K562 (cell line): ENCODE results near the gene ADAMTS14. TPM values are rescaled to one million over a fixed set of nuclear protein-coding genes. Genes with fewer than 3 reads are reported as not detected.

Experiments
- CAMTA2 ChIP-seq: fragments of 250-450 bp; sonication (Bioruptor Pico); conservative IDR thresholded peaks from 2 replicates; pipeline ENCODE4 v1.5.1; 2022
- CBX1 ChIP-seq: sonication (generic); IDR thresholded peaks from 2 replicates; pipeline ENCODE4 v1.6.1; 2016; ENCODE audit warnings: antibody characterized with exemption, low read depth, mild to moderate bottlenecking
- E2F3 ChIP-seq: fragments of 250-450 bp; sonication (Bioruptor Pico); IDR thresholded peaks from 2 replicates; pipeline ENCODE4 v1.4.0; 2020; ENCODE audit warnings: mild to moderate bottlenecking
- GABPB2 ChIP-seq: fragments of 250-450 bp; sonication (Bioruptor Pico); conservative IDR thresholded peaks from 2 replicates; pipeline ENCODE4 v1.5.1; 2021; ENCODE audit warnings: mild to moderate bottlenecking
- HDAC8 ChIP-seq: fragments of 450-650 bp; IDR thresholded peaks from 2 replicates; pipeline ENCODE4 v1.6.1; 2016; ENCODE audit warnings: mild to moderate bottlenecking, missing genetic modification characterization, moderate library complexity, missing compliant biosample characterization
- IFI16 ChIP-seq: fragments of 250-450 bp; sonication (Bioruptor Pico); IDR thresholded peaks from 2 replicates; pipeline ENCODE4 v2.1.2; 2022; ENCODE audit warnings: mild to moderate bottlenecking, inconsistent platforms
- MAZ ChIP-seq, 2 experiments: fragments of 450-650 bp in 1 of 2; sonication (generic) in 1 of 2; formaldehyde crosslinking; IDR thresholded peaks in 1 of 2; conservative IDR thresholded peaks in 1 of 2; 2 replicates each; pipeline versions ENCODE4 v1.4.0 to v1.5.0; 2020; ENCODE audit warnings: mild to moderate bottlenecking in 1 of 2, missing genetic modification reagents in 1 of 2
- POLR2A ChIP-seq: fragments of 450-650 bp; conservative IDR thresholded peaks from 2 replicates; pipeline ENCODE4 v1.6.1; 2016
- PYGO2 ChIP-seq: fragments of 450-650 bp; IDR thresholded peaks from 2 replicates; pipeline ENCODE4 v1.6.1; 2016; ENCODE audit warnings: mild to moderate bottlenecking, missing genetic modification characterization, moderate library complexity, missing compliant biosample characterization
- TEAD2 ChIP-seq: fragments of 450-650 bp; IDR thresholded peaks from 2 replicates; pipeline ENCODE4 v1.6.1; 2016; ENCODE audit warnings: missing genetic modification characterization, control low read depth, missing compliant biosample characterization
- ZNF696 ChIP-seq: fragments of 250-450 bp; sonication (Bioruptor Pico); conservative IDR thresholded peaks from 2 replicates; pipeline ENCODE4 v1.4.0; 2020; ENCODE audit warnings: mild to moderate bottlenecking, moderate library complexity
- ZNF76 ChIP-seq: fragments of 250-450 bp; sonication (Bioruptor Pico); IDR thresholded peaks from 2 replicates; pipeline ENCODE4 v1.4.0; 2020; ENCODE audit warnings: mild to moderate bottlenecking, moderate library complexity, borderline replicate concordance
- polyA plus RNA-seq, 8 experiments: library from polyadenylated mRNA; depleted of rRNA in 4 of 8; stranded (reverse) in 5 of 8; unstranded in 3 of 8; fragments of >200 nt; fragmentation: Nextera tagmentation in 2 of 8; fragmentation: Illumina TruSeq in 1 of 8; extraction: Ambion mirVana in 2 of 8; extraction: Trizol in 1 of 8; gene quantifications; 2 replicates each; pipeline versions ENCODE4 v1.2.1 to v1.2.3, GENCODE V29; 2011 to 2014; ENCODE audit warnings: inconsistent platforms in 1 of 8, missing spikeins in 1 of 8
- total RNA-seq, 7 experiments: library from RNA; depleted of rRNA in 6 of 7; stranded (reverse); fragments of >200 nt in 6 of 7; fragmentation: Illumina TruSeq in 2 of 7; extraction: Trizol in 2 of 7; gene quantifications; 2 replicates each; pipeline versions ENCODE4 v1.2.1 to v1.2.3, GENCODE V29; 2011 to 2021; ENCODE audit warnings: low replicate concordance in 1 of 7
- TF ChIP-seq, protein P1 (sequence below): fragments of 250-450 bp; sonication (Bioruptor Pico); IDR thresholded peaks from 2 replicates; pipeline ENCODE4 v1.5.0; 2021
- TF ChIP-seq, protein P2 (sequence below): fragments of 200-800 bp; sonication (Bioruptor generic); IDR thresholded peaks from 2 replicates; pipeline ENCODE4 v1.6.1; 2016; ENCODE audit warnings: missing genetic modification characterization, missing compliant biosample characterization
- TF ChIP-seq, protein P3 (sequence below), 3 experiments: fragments of 200-800 bp in 1 of 3; sonication (Bioruptor generic) in 1 of 3; sonication (generic) in 1 of 3; formaldehyde crosslinking in 1 of 3; IDR thresholded peaks; 2 replicates each; pipeline versions ENCODE4 v1.6.1 to v1.8.0; 2016 to 2022; ENCODE audit warnings: mild to moderate bottlenecking in 2 of 3, missing compliant biosample characterization in 2 of 3, missing genetic modification characterization in 2 of 3, missing genetic modification reagents in 1 of 3
- TF ChIP-seq, protein P4 (sequence below): fragments of 450-650 bp; IDR thresholded peaks from 2 replicates; pipeline ENCODE4 v1.6.1; 2016; ENCODE audit warnings: missing biosample characterization, missing genetic modification characterization
- TF ChIP-seq, protein P5 (sequence below): fragments of 250-450 bp; sonication (Bioruptor Pico); IDR thresholded peaks from 2 replicates; pipeline ENCODE4 v1.4.0; 2020; ENCODE audit warnings: mild to moderate bottlenecking, moderate library complexity

The ADAMTS14 gene
- total and polyA plus RNA-seq, 9 of the 15 experiments (the other 6 are each of a cell fraction or from before 2014, with no cell fraction given): 0.04 to 37.4 (median 15.9) TPM

DNA sequence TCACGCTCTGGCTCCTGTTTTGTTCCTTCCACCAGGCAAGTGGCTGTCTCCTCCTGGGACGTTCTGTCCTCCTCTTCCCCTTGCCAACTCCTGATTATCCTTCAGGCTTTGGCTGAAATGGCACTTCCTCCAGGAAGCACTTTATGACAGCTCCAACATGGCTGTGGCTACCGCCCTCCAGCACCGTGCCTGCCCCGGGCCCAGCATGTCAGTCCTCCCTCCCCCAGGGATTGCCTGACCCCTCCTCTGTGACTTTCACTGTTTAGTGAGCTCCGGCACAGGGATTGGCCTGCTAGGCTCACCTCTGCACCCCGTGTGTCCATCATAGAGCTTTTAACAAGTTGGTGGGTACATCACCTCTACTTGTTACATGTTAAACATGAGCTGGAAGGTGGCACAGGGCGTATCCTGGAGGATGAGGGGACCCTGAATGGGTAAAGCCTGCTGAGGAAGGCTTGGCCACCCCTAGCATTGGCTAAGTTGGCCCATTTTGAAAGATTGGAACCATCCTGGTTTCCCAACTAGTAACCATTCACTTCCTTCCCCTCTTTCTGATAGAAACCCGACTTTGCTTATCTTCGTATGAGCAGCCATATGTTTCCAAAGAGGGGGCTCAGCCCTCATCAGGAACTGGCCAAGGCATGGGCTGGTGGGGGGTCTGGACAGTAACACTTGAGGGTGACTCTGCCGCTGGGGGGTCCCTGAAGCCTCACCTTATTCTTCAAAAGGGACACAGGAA is 10.5 kb upstream of the ADAMTS14 start (continued):
- TF ChIP-seq, protein P1, sequence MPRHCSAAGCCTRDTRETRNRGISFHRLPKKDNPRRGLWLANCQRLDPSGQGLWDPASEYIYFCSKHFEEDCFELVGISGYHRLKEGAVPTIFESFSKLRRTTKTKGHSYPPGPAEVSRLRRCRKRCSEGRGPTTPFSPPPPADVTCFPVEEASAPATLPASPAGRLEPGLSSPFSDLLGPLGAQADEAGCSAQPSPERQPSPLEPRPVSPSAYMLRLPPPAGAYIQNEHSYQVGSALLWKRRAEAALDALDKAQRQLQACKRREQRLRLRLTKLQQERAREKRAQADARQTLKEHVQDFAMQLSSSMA (CRISPR knock-in tag): 0 out of 2 replicates have a peak, but pooled peaks have one; percentile 77
- TF ChIP-seq, protein P2, sequence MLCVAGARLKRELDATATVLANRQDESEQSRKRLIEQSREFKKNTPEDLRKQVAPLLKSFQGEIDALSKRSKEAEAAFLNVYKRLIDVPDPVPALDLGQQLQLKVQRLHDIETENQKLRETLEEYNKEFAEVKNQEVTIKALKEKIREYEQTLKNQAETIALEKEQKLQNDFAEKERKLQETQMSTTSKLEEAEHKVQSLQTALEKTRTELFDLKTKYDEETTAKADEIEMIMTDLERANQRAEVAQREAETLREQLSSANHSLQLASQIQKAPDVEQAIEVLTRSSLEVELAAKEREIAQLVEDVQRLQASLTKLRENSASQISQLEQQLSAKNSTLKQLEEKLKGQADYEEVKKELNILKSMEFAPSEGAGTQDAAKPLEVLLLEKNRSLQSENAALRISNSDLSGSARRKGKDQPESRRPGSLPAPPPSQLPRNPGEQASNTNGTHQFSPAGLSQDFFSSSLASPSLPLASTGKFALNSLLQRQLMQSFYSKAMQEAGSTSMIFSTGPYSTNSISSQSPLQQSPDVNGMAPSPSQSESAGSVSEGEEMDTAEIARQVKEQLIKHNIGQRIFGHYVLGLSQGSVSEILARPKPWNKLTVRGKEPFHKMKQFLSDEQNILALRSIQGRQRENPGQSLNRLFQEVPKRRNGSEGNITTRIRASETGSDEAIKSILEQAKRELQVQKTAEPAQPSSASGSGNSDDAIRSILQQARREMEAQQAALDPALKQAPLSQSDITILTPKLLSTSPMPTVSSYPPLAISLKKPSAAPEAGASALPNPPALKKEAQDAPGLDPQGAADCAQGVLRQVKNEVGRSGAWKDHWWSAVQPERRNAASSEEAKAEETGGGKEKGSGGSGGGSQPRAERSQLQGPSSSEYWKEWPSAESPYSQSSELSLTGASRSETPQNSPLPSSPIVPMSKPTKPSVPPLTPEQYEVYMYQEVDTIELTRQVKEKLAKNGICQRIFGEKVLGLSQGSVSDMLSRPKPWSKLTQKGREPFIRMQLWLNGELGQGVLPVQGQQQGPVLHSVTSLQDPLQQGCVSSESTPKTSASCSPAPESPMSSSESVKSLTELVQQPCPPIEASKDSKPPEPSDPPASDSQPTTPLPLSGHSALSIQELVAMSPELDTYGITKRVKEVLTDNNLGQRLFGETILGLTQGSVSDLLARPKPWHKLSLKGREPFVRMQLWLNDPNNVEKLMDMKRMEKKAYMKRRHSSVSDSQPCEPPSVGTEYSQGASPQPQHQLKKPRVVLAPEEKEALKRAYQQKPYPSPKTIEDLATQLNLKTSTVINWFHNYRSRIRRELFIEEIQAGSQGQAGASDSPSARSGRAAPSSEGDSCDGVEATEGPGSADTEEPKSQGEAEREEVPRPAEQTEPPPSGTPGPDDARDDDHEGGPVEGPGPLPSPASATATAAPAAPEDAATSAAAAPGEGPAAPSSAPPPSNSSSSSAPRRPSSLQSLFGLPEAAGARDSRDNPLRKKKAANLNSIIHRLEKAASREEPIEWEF: peak; percentile 18; the same call in 1 of the 2 replicates
- TF ChIP-seq ZNF696 (CRISPR knock-in tag) (no peak), CBX1 (no peak), ZNF76 (CRISPR knock-in tag) (peak; percentile 86), MAZ (CRISPR knock-in tag; conservative IDR thresholded peaks at IDR 0.05 in 1 of 2, IDR thresholded peaks at IDR 0.05 in 1 of 2) (peak in 1 of 2 experiments; percentile 73; a peak in 1 of 4 replicates), PYGO2 (tag) (0 out of 2 replicates have a peak, but pooled peaks have one; percentile 39), IFI16 (0 out of 2 replicates have a peak, but pooled peaks have one; percentile 7), E2F3 (peak; percentile 56), TEAD2 (tag) (0 out of 2 replicates have a peak, but pooled peaks have one; percentile 22), HDAC8 (peak; percentile 81), CAMTA2 (CRISPR knock-in tag) (no peak), POLR2A (peak; percentile 40; the same call in 1 of the 2 replicates), GABPB2 (CRISPR knock-in tag) (0 out of 2 replicates have a peak, but pooled peaks have one; percentile 60)
- TF ChIP-seq, protein P3, sequence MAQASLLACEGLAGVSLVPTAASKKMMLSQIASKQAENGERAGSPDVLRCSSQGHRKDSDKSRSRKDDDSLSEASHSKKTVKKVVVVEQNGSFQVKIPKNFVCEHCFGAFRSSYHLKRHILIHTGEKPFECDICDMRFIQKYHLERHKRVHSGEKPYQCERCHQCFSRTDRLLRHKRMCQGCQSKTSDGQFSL (CRISPR knock-in tag; IDR thresholded peaks at IDR 0.05): no peak
- TF ChIP-seq, protein P3 (tag; IDR thresholded peaks at IDR 0.05): peak in 1 of 2 experiments; percentile 84; a peak in 2 of 4 replicates
- TF ChIP-seq, protein P4, sequence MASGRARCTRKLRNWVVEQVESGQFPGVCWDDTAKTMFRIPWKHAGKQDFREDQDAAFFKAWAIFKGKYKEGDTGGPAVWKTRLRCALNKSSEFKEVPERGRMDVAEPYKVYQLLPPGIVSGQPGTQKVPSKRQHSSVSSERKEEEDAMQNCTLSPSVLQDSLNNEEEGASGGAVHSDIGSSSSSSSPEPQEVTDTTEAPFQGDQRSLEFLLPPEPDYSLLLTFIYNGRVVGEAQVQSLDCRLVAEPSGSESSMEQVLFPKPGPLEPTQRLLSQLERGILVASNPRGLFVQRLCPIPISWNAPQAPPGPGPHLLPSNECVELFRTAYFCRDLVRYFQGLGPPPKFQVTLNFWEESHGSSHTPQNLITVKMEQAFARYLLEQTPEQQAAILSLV (tag): 0 out of 2 replicates have a peak, but pooled peaks have one; percentile 38
- TF ChIP-seq, protein P5, sequence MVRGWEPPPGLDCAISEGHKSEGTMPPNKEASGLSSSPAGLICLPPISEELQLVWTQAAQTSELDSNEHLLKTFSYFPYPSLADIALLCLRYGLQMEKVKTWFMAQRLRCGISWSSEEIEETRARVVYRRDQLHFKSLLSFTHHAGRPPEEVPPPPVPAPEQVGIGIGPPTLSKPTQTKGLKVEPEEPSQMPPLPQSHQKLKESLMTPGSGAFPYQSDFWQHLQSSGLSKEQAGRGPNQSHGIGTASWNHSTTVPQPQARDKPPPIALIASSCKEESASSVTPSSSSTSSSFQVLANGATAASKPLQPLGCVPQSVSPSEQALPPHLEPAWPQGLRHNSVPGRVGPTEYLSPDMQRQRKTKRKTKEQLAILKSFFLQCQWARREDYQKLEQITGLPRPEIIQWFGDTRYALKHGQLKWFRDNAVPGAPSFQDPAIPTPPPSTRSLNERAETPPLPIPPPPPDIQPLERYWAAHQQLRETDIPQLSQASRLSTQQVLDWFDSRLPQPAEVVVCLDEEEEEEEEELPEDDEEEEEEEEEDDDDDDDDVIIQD (CRISPR knock-in tag): 0 out of 2 replicates have a peak, but pooled peaks have one; percentile 61
